CD4-positive, alpha-beta T cell treated with Interleukin-4 for 1 hour (primary cell): ENCODE measurements around the gene TNP1.

Source experiments
- DNase-seq, 2 donors: peaks; one replicate each; pipeline ENCODE4 v3.0.0-alpha.2; 2020 to 2022

The TNP1 gene

GRCh38 chr2:216872624-216873023 lies 12.8 kb upstream of the TNP1 start:
- no peak for DNase-seq

- DNase-seq: no peak
These were observed 12.2 kb upstream of the TNP1 start for GRCh38 chr2:216872040-216872439.

DNA sequence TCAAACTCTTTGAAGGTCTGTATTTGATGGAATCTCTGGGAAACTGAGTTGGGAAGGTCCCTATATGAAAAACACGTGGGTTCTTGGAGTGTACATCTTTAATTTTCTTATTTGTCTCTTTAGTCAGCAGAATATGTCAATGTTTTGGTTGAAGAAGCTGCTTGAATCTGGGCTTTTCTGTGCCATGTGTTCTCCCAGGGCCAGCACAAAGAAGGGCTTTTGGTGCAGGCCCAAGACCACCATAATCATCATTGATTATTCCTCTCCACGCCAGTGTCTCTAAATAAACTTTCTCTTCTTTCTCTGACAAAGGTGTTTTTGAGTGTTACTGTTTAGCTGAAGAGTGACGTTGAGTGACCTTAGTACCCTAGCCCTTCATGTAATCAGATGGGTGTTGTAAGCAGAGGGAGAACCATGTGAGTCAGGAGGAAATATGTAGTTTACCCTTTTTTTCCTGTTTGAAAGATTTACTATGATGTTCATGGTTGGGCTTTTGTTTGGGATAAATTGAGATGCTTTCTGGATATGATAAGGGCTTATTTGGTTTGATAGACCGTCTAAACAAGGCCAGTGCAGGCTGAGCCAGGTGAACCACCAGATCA lies 11.6 kb upstream of the TNP1 start:
- DNase-seq: no peak

GRCh38 chr2:216870508-216871332 lies 10.9 kb upstream of the TNP1 start:
- no peak for DNase-seq

DNA sequence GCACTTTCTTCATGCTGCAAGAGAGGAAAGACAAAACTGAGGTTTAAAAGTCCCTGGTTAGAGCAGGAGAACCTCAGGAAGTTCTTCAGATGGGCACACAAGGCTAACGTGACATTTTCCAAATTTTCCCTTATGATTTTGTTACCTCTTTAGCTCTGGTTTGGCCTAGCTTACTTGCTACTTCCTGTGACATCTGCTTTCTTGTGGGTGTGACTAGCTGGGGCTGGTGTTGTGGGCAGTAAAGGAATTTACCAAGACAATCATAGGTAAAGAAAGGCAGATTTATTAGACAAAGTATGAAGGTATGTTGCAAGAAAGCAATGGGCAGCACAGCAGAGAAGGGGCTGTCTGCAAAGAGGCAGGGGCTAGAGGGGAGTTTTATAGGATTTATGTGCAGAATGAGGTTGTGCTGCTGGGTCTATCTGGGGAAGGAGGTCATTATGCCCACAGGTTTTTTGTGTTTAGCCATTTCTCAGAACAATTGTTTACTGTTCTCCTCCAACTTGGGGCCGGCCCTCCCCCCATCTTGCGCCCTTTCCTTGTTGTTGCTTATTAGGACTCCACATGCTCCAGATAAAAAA lies 6.7 kb upstream of the TNP1 start:
- DNase-seq: no peak

GRCh38 chr2:216865658-216866057 lies 5.8 kb upstream of the TNP1 start:
- DNase-seq: no peak

- no peak for DNase-seq
These were observed 4.1 kb upstream of the TNP1 start for GRCh38 chr2:216863946-216864345.

- DNase-seq: no peak
These were observed 2.9 kb upstream of the TNP1 start for GRCh38 chr2:216862628-216863398.

- no peak for DNase-seq
These were observed 718 bp upstream of the TNP1 start for GRCh38 chr2:216860426-216861137.

GRCh38 chr2:216858312-216858711 lies 1.6 kb downstream of the TNP1 start:
- DNase-seq: no peak

DNA sequence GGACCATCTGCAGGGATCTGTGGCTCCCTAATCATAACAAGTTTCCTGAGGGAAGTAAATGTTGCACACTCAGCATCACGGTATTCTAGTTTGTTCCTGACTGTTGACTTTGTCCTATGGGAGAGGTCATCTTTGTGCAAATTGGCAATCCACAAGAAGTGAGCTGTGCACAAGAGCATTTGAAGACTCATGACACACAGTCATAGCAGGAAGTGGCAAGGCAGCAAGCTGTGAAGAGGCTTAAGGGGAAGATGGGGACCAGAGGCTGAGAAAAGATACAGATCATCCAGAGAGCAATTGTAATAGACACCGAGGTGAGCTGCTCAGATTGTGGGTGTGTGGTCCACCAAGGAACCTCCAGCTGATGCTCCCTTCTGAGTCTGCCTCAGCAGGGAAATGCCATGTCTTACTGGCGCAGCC lies 2.7 kb downstream of the TNP1 start:
- DNase-seq: no peak

GRCh38 chr2:216856406-216857065 lies 3.3 kb downstream of the TNP1 start:
- no peak for DNase-seq

GRCh38 chr2:216855605-216856004 lies 4.3 kb downstream of the TNP1 start:
- DNase-seq: no peak

DNA sequence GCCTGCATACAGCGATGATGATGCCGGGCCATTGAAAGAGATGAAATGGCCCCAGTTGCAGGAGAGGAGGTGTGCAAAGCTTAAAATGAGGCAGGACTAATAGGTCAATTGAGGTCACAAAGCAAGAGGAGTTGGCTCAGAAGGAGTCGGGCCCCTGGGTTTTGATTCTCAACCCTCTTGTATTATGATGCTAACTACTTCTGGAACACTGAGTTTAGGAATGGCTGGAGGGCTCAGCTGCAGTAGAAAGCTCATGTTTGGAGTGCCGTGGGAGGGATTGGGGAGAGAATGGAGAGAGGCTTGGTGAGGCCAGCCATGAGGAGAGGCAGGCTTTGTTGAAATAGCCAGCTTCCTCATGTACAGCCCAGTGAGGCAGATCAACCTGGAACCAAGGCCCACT lies 4.8 kb downstream of the TNP1 start:
- DNase-seq: no peak

- DNase-seq: no peak
These were observed 8.3 kb downstream of the TNP1 start for GRCh38 chr2:216851486-216852090.

DNA sequence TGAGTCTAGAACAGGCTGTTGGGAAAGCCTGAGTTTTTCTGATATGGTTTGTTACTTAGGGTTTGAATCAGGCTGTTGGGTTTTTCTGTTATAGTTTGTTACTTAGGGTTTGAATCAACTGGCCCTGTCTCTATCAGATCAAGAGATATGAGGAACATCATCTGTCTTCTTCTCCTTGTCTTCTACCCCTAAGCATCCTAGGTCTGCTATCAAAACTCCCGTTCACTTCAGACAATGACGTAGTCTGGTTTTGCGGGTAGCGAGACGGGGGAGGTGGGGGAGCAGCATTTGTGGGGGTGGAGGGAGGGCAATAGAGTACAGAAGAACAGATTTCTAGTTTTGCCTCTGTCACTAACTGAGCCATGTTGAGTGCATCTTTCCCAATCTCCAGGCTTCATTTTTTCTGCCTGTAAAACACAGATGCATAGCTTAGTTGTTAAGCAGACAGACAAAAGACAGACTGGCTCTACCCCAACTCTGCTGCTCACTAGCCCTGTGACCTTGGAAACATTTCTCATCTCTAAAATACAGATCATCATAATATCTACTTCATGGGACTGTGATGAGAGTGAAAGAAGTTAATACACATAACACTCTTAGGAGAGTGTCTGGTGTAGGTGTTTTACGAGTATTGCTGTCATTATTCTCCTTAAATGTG lies 9.1 kb downstream of the TNP1 start:
- DNase-seq: no peak

DNA sequence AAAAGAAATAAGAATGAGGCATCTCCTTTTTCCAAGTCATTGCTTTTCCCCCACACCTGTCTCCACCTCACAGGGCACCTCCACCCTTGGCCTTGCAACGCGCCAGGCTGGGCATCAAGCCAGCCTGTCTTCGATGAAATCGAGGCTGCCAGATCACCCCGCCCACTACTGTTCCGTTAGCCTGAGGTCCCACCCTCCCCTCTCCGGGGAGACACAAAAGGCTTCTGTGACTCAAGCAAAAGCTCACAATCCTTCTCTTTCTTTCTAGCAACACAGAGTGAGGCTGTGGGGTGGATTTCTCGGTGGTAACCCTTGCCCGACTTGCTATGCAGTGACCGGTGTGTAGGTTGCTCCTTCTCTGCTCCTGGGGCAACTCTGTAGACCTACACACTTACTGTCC lies 9.9 kb downstream of the TNP1 start:
- no peak for DNase-seq

- no peak for DNase-seq
These were observed 14.4 kb downstream of the TNP1 start for GRCh38 chr2:216845426-216845825.

DNA sequence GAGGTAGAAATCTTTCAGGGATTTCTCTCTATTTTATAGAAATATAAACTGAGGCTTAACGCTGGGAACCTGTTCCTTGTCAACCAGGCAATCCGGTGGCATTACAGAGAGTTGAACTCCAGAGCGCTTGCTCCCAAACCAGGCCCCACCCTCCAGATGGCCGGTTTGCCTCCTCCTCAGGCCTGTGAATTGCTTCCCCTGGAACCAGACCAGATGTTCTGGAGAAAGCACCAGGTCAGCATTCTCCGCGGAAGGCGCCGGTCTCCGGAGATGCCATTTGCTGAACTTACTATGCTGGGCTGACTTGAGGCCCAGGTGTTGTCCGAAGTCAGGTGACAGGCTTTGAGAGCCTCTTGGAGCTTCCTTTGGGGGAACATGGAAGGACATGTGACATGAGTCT lies 17.2 kb downstream of the TNP1 start:
- DNase-seq: no peak

- DNase-seq: no peak
These were observed 20.2 kb downstream of the TNP1 start for GRCh38 chr2:216839688-216840087.

- DNase-seq: no peak
These were observed 21.7 kb downstream of the TNP1 start for GRCh38 chr2:216838151-216838550.
